H1 (cell line): ENCODE results near the gene PTPN1. TPM values are rescaled to one million over a fixed set of nuclear protein-coding genes. Genes with fewer than 3 reads are reported as not detected.

Experiments
- CTCF ChIA-PET: fragments of 300-600 bp; sonication (Branson Sonifier 250); formaldehyde crosslinking; loops from one replicate; lab custom pipeline; 2021; ENCODE audit not compliant: partially characterized antibody; lab: Charles Lee
- POLR2A ChIA-PET: fragments of 300-600 bp; sonication (Branson Sonifier 250); formaldehyde crosslinking; loops from one replicate; lab custom pipeline; 2021; ENCODE audit warnings: inconsistent platforms; ENCODE audit not compliant: partially characterized antibody; lab: Charles Lee
- DNase-seq, 2 experiments: peaks; one replicate each; pipeline versions ENCODE4 v3.0.0 to v3.0.0-alpha.2; 2010 to 2022; ENCODE audit warnings: low spot score in 2 of 2, low read depth in 1 of 2, mixed read lengths in 1 of 2
- FAIRE-seq: peaks from 2 replicates; lab custom pipeline; 2011; peaks lifted over from hg19 to GRCh38; lab: Jason Lieb, UNC
- H2AFZ ChIP-seq: 2 replicates; pipeline ENCODE4 v1.8.1; 2012; ENCODE audit warnings: low read length, inconsistent platforms
- H2AK5ac ChIP-seq: 2 replicates; pipeline ENCODE4 v1.6.1; 2013; ENCODE audit warnings: low read depth, low read length
- H2BK120ac ChIP-seq: replicated peaks from 2 replicates; pipeline ENCODE3; 2013; ENCODE audit warnings: low read depth, low read length, inconsistent platforms
- H2BK12ac ChIP-seq: 2 replicates; pipeline ENCODE4 v1.6.1; 2013; ENCODE audit warnings: low read depth, low read length
- H2BK15ac ChIP-seq: 2 replicates; pipeline ENCODE4 v1.6.1; 2013; ENCODE audit warnings: low read length
- H2BK20ac ChIP-seq: 2 replicates; pipeline ENCODE4 v1.6.1; 2013; ENCODE audit warnings: low read length
- H2BK5ac ChIP-seq: 2 replicates; pipeline ENCODE4 v1.6.1; 2013; ENCODE audit warnings: low read depth, low read length
- H3K14ac ChIP-seq: 2 replicates; pipeline ENCODE4 v1.6.1; 2013; ENCODE audit warnings: inconsistent platforms; ENCODE audit not compliant: insufficient read length
- H3K18ac ChIP-seq: 2 replicates; pipeline ENCODE4 v1.6.1; 2013; ENCODE audit warnings: low read length; ENCODE audit errors: extremely low read depth
- H3K23ac ChIP-seq: 2 replicates; pipeline ENCODE4 v1.6.1; 2013; ENCODE audit warnings: inconsistent platforms; ENCODE audit not compliant: insufficient read length
- H3K23me2 ChIP-seq: 2 replicates; pipeline ENCODE4 v1.6.1; 2013; ENCODE audit warnings: low read depth, low read length
- H3K27ac ChIP-seq: 2 replicates; pipeline ENCODE4 v1.6.1; 2011; ENCODE audit warnings: low read depth, low read length, inconsistent platforms
- H3K27me3 ChIP-seq, 4 experiments: replicated peaks in 1 of 4; 1 replicate in 1 of 4; 2 replicates in 3 of 4; pipeline versions ENCODE4 v1.6.1 to v1.8.1; 2011 to 2013; ENCODE audit warnings: low read length in 3 of 4, mild to moderate bottlenecking in 3 of 4, inconsistent platforms in 2 of 4, mixed read lengths in 2 of 4, moderate library complexity in 1 of 4; ENCODE audit not compliant: control insufficient read depth in 3 of 4, insufficient read depth in 3 of 4; ENCODE audit errors: extremely low read depth in 1 of 4
- H3K36me3 ChIP-seq, 4 experiments: 2 replicates each; pipeline versions ENCODE4 v1.6.1 to v1.8.1; 2011 to 2013; ENCODE audit warnings: mild to moderate bottlenecking in 4 of 4, low read length in 3 of 4, moderate library complexity in 2 of 4, control low read depth in 1 of 4, inconsistent platforms in 1 of 4; ENCODE audit not compliant: insufficient read depth in 4 of 4, control insufficient read depth in 2 of 4
- H3K4ac ChIP-seq: replicated peaks from 2 replicates; pipeline ENCODE3; 2013; ENCODE audit warnings: low read length, low read depth, mixed read lengths, inconsistent platforms; ENCODE audit not compliant: insufficient read length
- H3K4me1 ChIP-seq, 4 experiments: replicated peaks in 1 of 4; 1 replicate in 1 of 4; 2 replicates in 3 of 4; pipeline versions ENCODE4 v1.6.1 to v1.8.1; 2011 to 2013; ENCODE audit warnings: low read length in 3 of 4, inconsistent platforms in 2 of 4, mixed read lengths in 1 of 4; ENCODE audit not compliant: insufficient read depth in 4 of 4, control insufficient read depth in 3 of 4
- H3K4me2 ChIP-seq, 2 experiments: 2 replicates each; pipeline versions ENCODE4 v1.6.1 to v1.8.1; 2011 to 2013; ENCODE audit warnings: low read depth in 2 of 2, low read length in 2 of 2, control low read depth in 1 of 2, inconsistent platforms in 1 of 2, mild to moderate bottlenecking in 1 of 2; ENCODE audit not compliant: insufficient read depth in 1 of 2
- H3K4me3 ChIP-seq, 4 experiments: fragments of 200-600, 300-600 bp in 1 of 4; sonication (generic), shearing (Covaris generic), sonication (Bioruptor Twin) in 1 of 4; 2 replicates each; pipeline versions ENCODE4 v1.5.1 to v1.8.1; 2011 to 2016; ENCODE audit warnings: low read length in 4 of 4, low read depth in 3 of 4, control low read depth in 2 of 4, inconsistent platforms in 2 of 4, mild to moderate bottlenecking in 2 of 4, mixed read lengths in 1 of 4, moderate library complexity in 1 of 4; ENCODE audit not compliant: insufficient read depth in 2 of 4; ENCODE audit errors: extremely low read depth in 1 of 4
- H3K56ac ChIP-seq: replicated peaks from 2 replicates; pipeline ENCODE3; 2013; ENCODE audit warnings: low read depth, mild to moderate bottlenecking, mixed read lengths, low read length, inconsistent platforms; ENCODE audit not compliant: insufficient read length
- H3K79me1 ChIP-seq: 2 replicates; pipeline ENCODE4 v1.6.1; 2013; ENCODE audit warnings: low read depth, low read length, control low read depth
- H3K79me2 ChIP-seq, 2 experiments: 2 replicates each; pipeline versions ENCODE4 v1.6.1 to v1.8.1; 2012 to 2013; ENCODE audit warnings: low read length in 2 of 2, mild to moderate bottlenecking in 2 of 2, inconsistent platforms in 1 of 2; ENCODE audit not compliant: insufficient read depth in 2 of 2, control insufficient read depth in 1 of 2
- H3K9ac ChIP-seq, 4 experiments: replicated peaks in 1 of 4; 1 replicate in 1 of 4; 2 replicates in 3 of 4; pipeline versions ENCODE4 v1.6.1 to v1.8.1; 2011 to 2013; ENCODE audit warnings: low read depth in 3 of 4, low read length in 3 of 4, control low read depth in 2 of 4, mild to moderate bottlenecking in 2 of 4, moderate library complexity in 2 of 4, inconsistent platforms in 1 of 4; ENCODE audit errors: extremely low read depth in 1 of 4
- H3K9me3 ChIP-seq, 2 experiments: 2 replicates each; pipeline versions ENCODE4 v1.6.1 to v1.8.1; 2012 to 2013; ENCODE audit warnings: mild to moderate bottlenecking in 2 of 2, moderate library complexity in 2 of 2, control low read depth in 1 of 2, inconsistent platforms in 1 of 2, low read depth in 1 of 2, low read length in 1 of 2, mixed read lengths in 1 of 2; ENCODE audit not compliant: insufficient read depth in 2 of 2
- H4K20me1 ChIP-seq, 2 experiments: replicated peaks in 1 of 2; 2 replicates each; pipeline versions ENCODE3 to v1.8.1; 2011 to 2013; ENCODE audit warnings: inconsistent platforms in 2 of 2, low read length in 2 of 2, mild to moderate bottlenecking in 1 of 2; ENCODE audit not compliant: insufficient read depth in 2 of 2, control insufficient read depth in 1 of 2
- H4K5ac ChIP-seq: 2 replicates; pipeline ENCODE4 v1.6.1; 2013; ENCODE audit warnings: low read length, low read depth, mixed read lengths, inconsistent platforms; ENCODE audit not compliant: insufficient read length
- H4K8ac ChIP-seq: 2 replicates; pipeline ENCODE4 v1.8.0; 2013; ENCODE audit warnings: mild to moderate bottlenecking, moderate library complexity, low read length, inconsistent platforms; ENCODE audit not compliant: insufficient read depth; ENCODE audit errors: extremely low read depth
- H4K91ac ChIP-seq: replicated peaks from 2 replicates; pipeline ENCODE3; 2013; ENCODE audit warnings: low read length, mixed read lengths, inconsistent platforms; ENCODE audit not compliant: insufficient read length
- ASH2L ChIP-seq: fragments of 200-600, 300-600 bp; sonication (generic); IDR thresholded peaks from one replicate; pipeline ENCODE4 v1.7.1; 2017; ENCODE audit warnings: low read length
- BCL11A ChIP-seq, 2 experiments: IDR thresholded peaks; one replicate each; pipeline ENCODE4 v1.6.1; 2011; ENCODE audit warnings: low read depth in 2 of 2, low read length in 2 of 2, mild to moderate bottlenecking in 2 of 2
- CREB1 ChIP-seq: IDR thresholded peaks from 2 replicates; pipeline ENCODE4 v1.6.1; 2012; ENCODE audit warnings: inconsistent platforms
- EP300 ChIP-seq, 2 experiments: IDR thresholded peaks; 1 replicate in 1 of 2; 2 replicates in 1 of 2; pipeline ENCODE4 v1.6.1; 2011 to 2012; ENCODE audit warnings: low read depth in 2 of 2, low read length in 2 of 2, mild to moderate bottlenecking in 2 of 2, borderline replicate concordance in 1 of 2, inconsistent platforms in 1 of 2, moderate library complexity in 1 of 2
- KDM1A ChIP-seq: fragments of 200-600, 300-600 bp; sonication (generic); IDR thresholded peaks from 2 replicates; pipeline ENCODE4 v1.7.1; 2016; ENCODE audit warnings: mild to moderate bottlenecking, low read length, borderline replicate concordance
- MAX ChIP-seq: IDR thresholded peaks from 2 replicates; pipeline ENCODE4 v1.6.1; 2012; ENCODE audit warnings: inconsistent platforms
- POLR2AphosphoS5 ChIP-seq: IDR thresholded peaks from 2 replicates; pipeline ENCODE4 v1.6.1; 2011; ENCODE audit warnings: low read depth, low read length
- SIN3A ChIP-seq, 2 experiments: IDR thresholded peaks in 1 of 2; conservative IDR thresholded peaks in 1 of 2; 2 replicates each; pipeline ENCODE4 v1.6.1; 2011 to 2012; ENCODE audit warnings: low read length in 2 of 2, improper control_type of control experiment in 1 of 2, low read depth in 1 of 2, mild to moderate bottlenecking in 1 of 2
- TCF12 ChIP-seq: IDR thresholded peaks from 2 replicates; pipeline ENCODE4 v1.6.1; 2011; ENCODE audit warnings: low read depth, mild to moderate bottlenecking, low read length
- USF2 ChIP-seq: IDR thresholded peaks from 2 replicates; pipeline ENCODE4 v1.6.1; 2011; ENCODE audit warnings: low read length, improper control_type of control experiment
- WGBS, 2 experiments: shearing (Covaris generic) in 1 of 2; methylation state at CpG; one replicate each; pipeline versions ENCODE4 v1.1.6 to v1.1.7; 2013 to 2015; ENCODE audit warnings: low lambda C conversion rate in 2 of 2, mixed read lengths in 2 of 2, inconsistent platforms in 1 of 2, low coverage in 1 of 2, missing lambda C conversion rate in 1 of 2; ENCODE audit not compliant: insufficient replicate concordance in 2 of 2, insufficient coverage in 1 of 2, insufficient read length in 1 of 2; ENCODE audit errors: extremely low coverage in 1 of 2, missing lambda C conversion rate in 1 of 2; 5-methylcytosine and 5-hydroxymethylcytosine counted together
- polyA plus RNA-seq, 7 experiments: library from polyadenylated mRNA; depleted of rRNA in 3 of 7; stranded (reverse) in 5 of 7; unstranded in 2 of 7; fragments of >200 nt in 5 of 7; fragments of 200-250 nt in 2 of 7; gene quantifications; 1 replicate in 5 of 7; 2 replicates in 1 of 7; 4 replicates in 1 of 7; pipeline versions ENCODE4 v1.2.1 to v1.2.3, GENCODE V29; 2011 to 2013; ENCODE audit warnings: missing spikeins in 2 of 7, mixed read lengths in 2 of 7
- total RNA-seq: library from RNA; stranded (reverse); fragmentation: NEBNext Ultra II Directional; extraction: Animal tissue kit (Norgen Biotek cat#: 25700); gene quantifications from 2 replicates; pipeline ENCODE4 v1.2.1, GENCODE V29; 2021

PTPN1 gene
- total and polyA plus RNA-seq, 2 of the 8 experiments (the other 6 are each of a cell fraction or from before 2014, with no cell fraction given) = 18.6 to 32.1 TPM

DNA sequence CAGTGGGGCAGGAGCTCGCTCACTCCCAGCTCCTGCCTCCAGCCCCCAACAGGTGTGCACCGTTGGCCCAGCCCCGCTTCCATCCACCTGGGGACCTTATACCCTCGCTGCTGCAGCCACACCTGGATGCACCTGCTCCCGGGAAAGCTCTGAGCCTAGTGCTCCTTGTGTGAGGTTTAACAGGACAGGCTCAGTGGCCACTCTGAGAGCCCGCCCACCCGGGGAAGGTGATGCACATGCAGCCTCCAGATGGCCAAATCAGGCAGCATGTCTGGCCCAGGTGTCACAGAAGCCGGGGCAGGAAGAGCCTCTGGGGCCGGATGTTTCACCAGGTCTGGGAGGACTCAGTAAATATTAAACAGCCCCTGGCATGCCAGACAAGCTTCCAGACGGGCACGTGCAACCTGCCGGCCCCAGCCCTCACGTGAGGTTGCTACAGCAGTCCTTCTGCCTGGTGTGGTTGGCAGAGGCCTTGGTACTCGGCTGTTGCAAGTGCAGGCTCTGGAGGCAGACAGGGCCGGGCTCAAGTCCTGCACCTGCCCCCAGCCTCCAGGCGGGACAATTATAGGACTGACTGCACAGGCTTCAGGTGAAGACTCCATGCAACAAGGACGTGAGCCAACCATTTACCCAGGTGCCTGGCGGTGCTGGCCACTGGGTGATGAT is 114.3 kb downstream of the PTPN1 start:
- peaks cover 5 to 6% of the 10 kb centered on the region in 2 experiments; a peak in 2 of 4 replicates for H3K9me3 ChIP-seq
- H2BK120ac ChIP-seq = no peak overlapping the region
- H2AFZ ChIP-seq = no peak overlapping the region
- no peak overlapping the region for H3K9ac ChIP-seq
- no peak overlapping the region for H2BK12ac ChIP-seq
- no peak overlapping the region for H4K8ac ChIP-seq
- no peaks in the 10 kb centered on the region for H3K27me3 ChIP-seq
- H3K4me2 ChIP-seq = no peak overlapping the region
- no peak overlapping the region for H2BK15ac ChIP-seq
- H2BK5ac ChIP-seq = no peak overlapping the region; the same call in 1 of the 2 replicates
- no peaks in the 10 kb centered on the region for H3K79me2 ChIP-seq
- no peaks in the 10 kb centered on the region for H3K23me2 ChIP-seq
- no peak for DNase-seq
- H3K4me1 ChIP-seq = peaks cover 0 to 8% (median 3%) of the 10 kb centered on the region in 4 experiments; a peak in 4 of 7 replicates
- FAIRE-seq = no peak
- 85% methylated on average over 18 of the region's 18 CpGs; no CpG with 5 or more reads in 1 of the 2 experiments for WGBS, 2 experiments
- H4K20me1 ChIP-seq = peaks cover 2 to 4% of the 10 kb centered on the region in 2 experiments
- H3K14ac ChIP-seq = no peak overlapping the region
- H2AK5ac ChIP-seq = no peak overlapping the region
- no peak overlapping the region for H4K91ac ChIP-seq
- H3K79me1 ChIP-seq = no peaks in the 10 kb centered on the region
- ChIA-PET POLR2A (interaction anchor here (1.0 kb wide), 1 partner anchor 170 kb away, joined by 4 read pairs; the partner anchor contains the start of gene BCAS4), CTCF (interaction anchor here (0.6 to 6.1 kb wide), 11 partner anchors 11 to 170 kb away, joined by 3 to 84 read pairs (median 22); partner anchors contain the start of gene BCAS4)
- no peak overlapping the region for H3K4me3 ChIP-seq
- H3K36me3 ChIP-seq = no peaks in the 10 kb centered on the region
- no peak overlapping the region for H3K27ac ChIP-seq
- H2BK20ac ChIP-seq = no peak overlapping the region
- no peak overlapping the region for H3K18ac ChIP-seq
- H3K4ac ChIP-seq = no peak overlapping the region
- no peak overlapping the region for H3K56ac ChIP-seq
- H4K5ac ChIP-seq = no peak overlapping the region
- no peak overlapping the region for H3K23ac ChIP-seq
- TF ChIP-seq MAX (no peak), SIN3A (conservative IDR thresholded peaks at IDR 0.05 in 1 of 2, IDR thresholded peaks at IDR 0.05 in 1 of 2; ENCODE audit: low read depth in 1 of 2, low read length in 2 of 2) (no peak), POLR2AphosphoS5 (no peak), KDM1A (no peak), CREB1 (no peak), TCF12 (no peak), EP300 (IDR thresholded peaks at IDR 0.05; ENCODE audit: borderline replicate concordance in 1 of 2, low read depth in 2 of 2, low read length in 2 of 2) (no peak), BCL11A (IDR thresholded peaks at IDR 0.05; ENCODE audit: low read depth in 2 of 2, low read length in 2 of 2) (no peak), ASH2L (no peak), USF2 (no peak)
